ENCODE data around the gene MPP1.

DNA sequence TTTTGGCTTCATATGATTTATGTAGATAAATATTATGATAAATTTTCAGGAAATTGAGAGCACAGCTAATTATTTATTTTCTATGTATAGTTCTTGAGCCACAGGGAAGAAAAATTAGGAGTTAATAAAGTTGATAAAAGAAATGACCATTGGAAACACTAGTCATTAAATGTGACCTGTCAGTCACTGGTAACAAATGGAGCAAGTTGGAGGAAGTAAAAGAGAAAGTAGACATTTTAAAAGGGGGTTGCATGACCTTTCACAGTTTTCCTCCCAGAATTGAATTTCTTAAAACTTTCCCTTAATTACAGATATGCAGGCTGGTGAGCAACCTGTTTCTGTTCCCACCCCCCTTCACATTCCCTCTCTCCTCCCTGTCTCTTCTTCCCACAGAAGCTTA is 23.8 kb upstream of the MPP1 start:
- TF ChIP-seq L3MBTL2 (conservative IDR thresholded peaks at IDR 0.05) (no peak), TARDBP (IDR thresholded peaks at IDR 0.05) (no peak), BHLHE40 (IDR thresholded peaks at IDR 0.05; ENCODE audit: borderline replicate concordance) (no peak), FOXM1 (IDR thresholded peaks at IDR 0.05; ENCODE audit: borderline replicate concordance) (no peak)

All from HEK293T (cell line).